C4-2B (cell line): ENCODE measurements around the gene R3HDM4.

Source experiments
- ZFX ChIP-seq: fragments of 450-650 bp; IDR thresholded peaks from 2 replicates; pipeline ENCODE4 v1.6.1; 2017
- TF ChIP-seq, protein P1 (sequence below): fragments of 450-650 bp; conservative IDR thresholded peaks from 2 replicates; pipeline ENCODE4 v1.5.1; 2017; ENCODE audit warnings: mild to moderate bottlenecking

DNA sequence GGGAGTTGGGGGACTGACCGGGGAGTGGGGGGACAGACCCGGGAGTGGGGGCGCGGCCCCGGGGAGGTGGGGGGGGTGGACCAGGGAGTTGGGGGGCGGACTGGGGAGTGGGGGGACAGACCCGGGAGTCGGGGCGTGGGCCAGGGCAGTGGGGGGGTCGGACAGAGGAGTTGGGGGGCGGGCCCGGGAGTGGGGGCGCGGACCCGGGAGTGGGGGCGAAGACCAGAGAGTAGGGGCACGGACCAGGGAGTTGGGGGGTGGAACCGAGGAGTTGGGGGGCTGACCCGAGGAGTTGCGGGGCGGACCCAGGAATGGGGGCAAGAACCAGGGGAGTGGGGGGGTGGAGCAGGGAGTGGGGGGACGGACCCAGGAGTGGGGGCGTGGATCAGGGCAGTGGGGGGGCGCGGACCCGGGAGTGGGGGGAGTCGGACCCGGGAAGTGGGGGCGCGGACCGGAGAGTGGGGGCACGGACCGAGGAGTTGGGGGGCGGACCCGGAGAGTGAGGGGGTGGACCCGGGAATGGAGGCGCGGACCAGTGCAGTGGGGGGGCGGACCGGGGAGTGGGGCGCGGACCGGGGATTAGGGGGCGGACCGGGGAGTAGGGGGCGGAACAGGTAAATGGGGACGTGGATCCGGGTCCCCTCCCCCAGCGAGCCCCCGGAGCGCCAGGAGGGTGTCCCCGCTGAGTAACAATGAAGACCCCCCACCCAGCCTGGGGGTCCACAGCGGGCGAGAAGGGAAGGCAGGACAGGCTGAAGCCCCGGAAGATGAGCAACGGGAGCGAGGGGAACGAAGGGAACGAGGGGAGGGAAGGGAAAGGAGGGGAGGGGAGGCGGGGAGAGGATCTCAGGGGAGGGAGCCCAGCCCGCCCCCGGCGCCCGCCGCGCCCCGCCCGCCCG lies 589 bp downstream of the R3HDM4 start:
- TF ChIP-seq, protein P1, sequence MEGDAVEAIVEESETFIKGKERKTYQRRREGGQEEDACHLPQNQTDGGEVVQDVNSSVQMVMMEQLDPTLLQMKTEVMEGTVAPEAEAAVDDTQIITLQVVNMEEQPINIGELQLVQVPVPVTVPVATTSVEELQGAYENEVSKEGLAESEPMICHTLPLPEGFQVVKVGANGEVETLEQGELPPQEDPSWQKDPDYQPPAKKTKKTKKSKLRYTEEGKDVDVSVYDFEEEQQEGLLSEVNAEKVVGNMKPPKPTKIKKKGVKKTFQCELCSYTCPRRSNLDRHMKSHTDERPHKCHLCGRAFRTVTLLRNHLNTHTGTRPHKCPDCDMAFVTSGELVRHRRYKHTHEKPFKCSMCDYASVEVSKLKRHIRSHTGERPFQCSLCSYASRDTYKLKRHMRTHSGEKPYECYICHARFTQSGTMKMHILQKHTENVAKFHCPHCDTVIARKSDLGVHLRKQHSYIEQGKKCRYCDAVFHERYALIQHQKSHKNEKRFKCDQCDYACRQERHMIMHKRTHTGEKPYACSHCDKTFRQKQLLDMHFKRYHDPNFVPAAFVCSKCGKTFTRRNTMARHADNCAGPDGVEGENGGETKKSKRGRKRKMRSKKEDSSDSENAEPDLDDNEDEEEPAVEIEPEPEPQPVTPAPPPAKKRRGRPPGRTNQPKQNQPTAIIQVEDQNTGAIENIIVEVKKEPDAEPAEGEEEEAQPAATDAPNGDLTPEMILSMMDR = no peak
- TF ChIP-seq ZFX = no peak
